GM18505 (cell line): ENCODE results near the gene TEX36.
"Not testable (repeated sequence)": the region's sequence is repeated elsewhere in the genome, so short reads cannot be mapped to it uniquely, and the experiment has no call there.

Experiments used
- ATAC-seq: cut with Tn5 transposase; IDR thresholded peaks from one replicate; pipeline ENCODE4 v1.9.1; 2021; ENCODE audit not compliant: unreplicated experiment
- POLR2A ChIP-seq: IDR thresholded peaks from 4 replicates; pipeline ENCODE4 v1.6.1; 2011; ENCODE audit warnings: borderline replicate concordance; ENCODE audit not compliant: insufficient read depth, insufficient read length; ENCODE audit errors: extremely low read depth

The TEX36 gene

GRCh38 chr10:125631806-125632205 lies 51.2 kb downstream of the TEX36 start:
- TF ChIP-seq POLR2A, result no peak
- ATAC-seq, result no peak

GRCh38 chr10:125629758-125630376 lies 53.1 kb downstream of the TEX36 start:
- ATAC-seq, result no peak
- TF ChIP-seq POLR2A, result no peak

- ATAC-seq, result no peak
- no peak for TF ChIP-seq POLR2A
Observed at GRCh38 chr10:125628104-125629049, 54.6 kb downstream of the TEX36 start.

GRCh38 chr10:125627646-125628045 lies 55.3 kb downstream of the TEX36 start:
- no peak for TF ChIP-seq POLR2A
- no peak for ATAC-seq

GRCh38 chr10:125626671-125627070 lies 56.3 kb downstream of the TEX36 start:
- no peak for TF ChIP-seq POLR2A
- ATAC-seq, result no peak

- no peak for TF ChIP-seq POLR2A
Observed at GRCh38 chr10:125625586-125625985, 57.4 kb downstream of the TEX36 start.

GRCh38 chr10:125624800-125625199 lies 58.2 kb downstream of the TEX36 start:
- ATAC-seq, result no peak
- no peak for TF ChIP-seq POLR2A

More at GRCh38 chr10:125625586-125625985, 57.4 kb downstream of the TEX36 start:
- no peak for ATAC-seq

GRCh38 chr10:125621052-125621451 lies 61.9 kb downstream of the TEX36 start:
- ATAC-seq, result no peak
- TF ChIP-seq POLR2A, result no peak

GRCh38 chr10:125620401-125620800 lies 62.6 kb downstream of the TEX36 start:
- TF ChIP-seq POLR2A, result no peak
- no peak for ATAC-seq

GRCh38 chr10:125613062-125613461 lies 69.9 kb downstream of the TEX36 start:
- ATAC-seq, result not testable (repeated sequence)

- TF ChIP-seq POLR2A, result no peak
Observed at GRCh38 chr10:125611756-125612155, 71.2 kb downstream of the TEX36 start.

GRCh38 chr10:125611216-125611615 lies 71.7 kb downstream of the TEX36 start:
- no peak for ATAC-seq
- TF ChIP-seq POLR2A, result no peak

More at GRCh38 chr10:125611756-125612155, 71.2 kb downstream of the TEX36 start:
- ATAC-seq, result no peak

GRCh38 chr10:125609859-125610258 lies 73.1 kb downstream of the TEX36 start:
- no peak for TF ChIP-seq POLR2A
- no peak for ATAC-seq

GRCh38 chr10:125608474-125608873 lies 74.5 kb downstream of the TEX36 start:
- no peak for ATAC-seq
- TF ChIP-seq POLR2A, result no peak

- no peak for ATAC-seq
- TF ChIP-seq POLR2A, result no peak
Observed at GRCh38 chr10:125607689-125608290, 75.2 kb downstream of the TEX36 start.
